ENCODE results near the gene NR1D2. TPM values are rescaled to one million over a fixed set of nuclear protein-coding genes. Genes with fewer than 3 reads are reported as not detected.

The NR1D2 gene
- total RNA-seq, 1 donor from 2014 or later: 34.0 TPM

DNA sequence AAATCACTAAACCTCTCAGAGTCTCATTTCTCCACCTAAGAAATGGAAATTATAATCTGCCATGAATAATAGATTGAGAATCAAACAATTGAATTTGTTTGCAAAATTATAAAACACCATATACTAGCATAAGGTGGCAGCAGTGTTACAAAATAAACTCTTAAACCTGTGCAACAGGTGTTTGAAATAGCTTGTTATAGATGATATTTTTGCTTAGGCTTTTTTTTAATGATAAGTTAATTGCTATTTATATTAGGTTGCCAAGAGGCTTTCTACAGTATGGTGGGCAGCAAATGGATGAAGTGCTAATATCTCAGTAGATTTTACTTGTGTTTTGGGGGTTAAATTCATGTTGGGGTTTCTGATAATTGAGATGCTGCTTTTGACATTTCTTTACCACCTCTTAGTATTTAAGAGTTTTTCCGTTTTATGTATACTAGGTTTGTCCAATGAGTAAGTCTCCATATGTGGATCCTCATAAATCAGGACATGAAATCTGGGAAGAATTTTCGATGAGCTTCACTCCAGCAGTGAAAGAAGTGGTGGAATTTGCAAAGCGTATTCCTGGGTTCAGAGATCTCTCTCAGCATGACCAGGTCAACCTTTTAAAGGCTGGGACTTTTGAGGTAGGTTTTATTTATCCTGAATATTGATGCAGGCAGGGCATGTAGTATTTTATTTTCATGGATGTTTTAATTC lies 19.6 kb downstream of the NR1D2 start:
- Histone ChIP-seq H3K27me3 (ENCODE audit: control insufficient read depth, insufficient read depth, low read length) (no peaks in the 10 kb centered on the region), H3K36me3 (ENCODE audit: control insufficient read depth, insufficient read depth, low read length) (peaks cover 3% of the 10 kb centered on the region), H3K4me3 (ENCODE audit: low read depth, low read length) (no peak overlapping the region)
- no peak for DNase-seq (ENCODE audit: low read depth)
- no peak for TF ChIP-seq CTCF (IDR thresholded peaks at IDR 0.05; ENCODE audit: insufficient read depth, low read length, severe bottlenecking)
- no peak for FAIRE-seq

GRCh38 chr3:23966328-23966727 lies 21.2 kb downstream of the NR1D2 start:
- DNase-seq (ENCODE audit: low read depth) (no peak), FAIRE-seq (no peak)
- Histone ChIP-seq H3K27me3 (ENCODE audit: control insufficient read depth, insufficient read depth, low read length) (no peaks in the 10 kb centered on the region), H3K4me3 (ENCODE audit: low read depth, low read length) (no peak overlapping the region), H3K36me3 (ENCODE audit: control insufficient read depth, insufficient read depth, low read length) (peaks cover 3% of the 10 kb centered on the region)
- TF ChIP-seq CTCF (IDR thresholded peaks at IDR 0.05; ENCODE audit: insufficient read depth, low read length, severe bottlenecking): no peak

DNA sequence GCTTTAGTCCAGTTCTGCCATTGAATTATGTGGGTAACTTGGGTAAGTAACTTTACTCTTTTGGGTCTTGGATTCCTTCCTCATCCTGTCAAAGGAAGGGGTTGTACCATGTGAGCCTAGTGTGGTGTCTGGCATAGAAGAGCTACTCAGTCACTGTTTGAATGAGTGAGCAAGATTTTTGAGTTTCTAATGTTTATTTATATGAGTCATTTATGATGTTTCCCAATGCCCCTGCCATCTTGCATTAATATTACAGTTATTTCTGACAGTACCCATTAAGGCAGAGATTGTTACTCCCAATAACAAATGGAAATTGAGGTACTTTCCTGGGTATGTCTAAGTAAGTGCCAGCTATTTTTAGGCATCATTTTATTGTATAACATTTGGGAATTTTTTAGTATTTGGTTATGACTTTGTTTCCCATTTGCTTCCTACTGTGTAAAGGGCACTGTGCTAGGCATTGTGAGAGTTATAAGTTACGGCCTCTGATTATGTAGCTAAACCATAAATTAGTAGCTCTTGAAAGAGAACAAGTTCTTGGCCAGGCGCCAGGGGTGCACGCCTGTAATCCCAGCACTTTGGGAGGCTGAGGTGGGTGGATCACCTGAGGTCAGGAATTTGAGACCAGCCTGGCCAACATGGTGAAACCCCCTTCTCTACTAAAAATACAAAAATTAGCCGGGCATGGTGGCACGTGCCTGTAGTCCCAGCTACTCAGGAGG lies 23.5 kb downstream of the NR1D2 start:
- DNase-seq (ENCODE audit: low read depth) (peak; percentile 91), FAIRE-seq (no peak)
- no peak overlapping the region for H3K4me3 ChIP-seq (ENCODE audit: low read depth, low read length)
- H3K27me3 ChIP-seq (ENCODE audit: control insufficient read depth, insufficient read depth, low read length): no peaks in the 10 kb centered on the region
- no peak for TF ChIP-seq CTCF (IDR thresholded peaks at IDR 0.05; ENCODE audit: insufficient read depth, low read length, severe bottlenecking)
- no peaks in the 10 kb centered on the region for H3K36me3 ChIP-seq (ENCODE audit: control insufficient read depth, insufficient read depth, low read length)

- H3K4me3 ChIP-seq (ENCODE audit: low read depth, low read length): no peak overlapping the region
- TF ChIP-seq CTCF (IDR thresholded peaks at IDR 0.05; ENCODE audit: insufficient read depth, low read length, severe bottlenecking): no peak
- H3K27me3 ChIP-seq (ENCODE audit: control insufficient read depth, insufficient read depth, low read length): no peaks in the 10 kb centered on the region
- H3K36me3 ChIP-seq (ENCODE audit: control insufficient read depth, insufficient read depth, low read length): no peaks in the 10 kb centered on the region
- FAIRE-seq (no peak), DNase-seq (ENCODE audit: low read depth) (no peak)
Measured at GRCh38 chr3:23969393-23969792, 24.3 kb downstream of the NR1D2 start.

DNA sequence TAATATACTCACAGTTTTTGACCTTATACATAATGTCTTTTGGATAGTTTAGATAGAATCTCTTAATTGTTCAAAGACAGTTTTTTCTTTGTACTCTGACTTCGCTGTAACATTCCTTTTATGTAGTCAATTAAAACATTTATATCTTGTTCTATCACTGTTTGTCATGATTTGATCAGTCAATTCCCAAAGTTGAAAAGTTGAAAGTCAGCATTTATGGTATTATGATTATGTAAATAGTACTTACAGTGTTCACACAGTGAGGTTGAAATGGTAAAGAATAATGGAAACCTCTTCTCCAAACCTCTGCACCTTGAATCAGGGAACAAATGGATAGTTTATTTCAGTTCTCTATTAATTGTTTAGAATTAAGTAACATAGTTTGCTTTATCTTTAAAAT lies 26.6 kb downstream of the NR1D2 start:
- Histone ChIP-seq H3K4me3 (ENCODE audit: low read depth, low read length) (no peak overlapping the region), H3K36me3 (ENCODE audit: control insufficient read depth, insufficient read depth, low read length) (no peaks in the 10 kb centered on the region), H3K27me3 (ENCODE audit: control insufficient read depth, insufficient read depth, low read length) (no peaks in the 10 kb centered on the region)
- no peak for DNase-seq (ENCODE audit: low read depth)
- TF ChIP-seq CTCF (IDR thresholded peaks at IDR 0.05; ENCODE audit: insufficient read depth, low read length, severe bottlenecking): no peak
- FAIRE-seq: no peak

All from bronchial epithelial cell (primary cell).